22Rv1 (cell line): ENCODE measurements around the gene OIP5.
"Not testable (repeated sequence)": the region's sequence is repeated elsewhere in the genome, so short reads cannot be mapped to it uniquely, and the experiment has no call there.

Source experiments
- H3K27ac ChIP-seq: fragments of 450-650 bp; 2 replicates; pipeline ENCODE4 v1.5.1; 2017
- ZFX ChIP-seq: fragments of 450-650 bp; IDR thresholded peaks from 2 replicates; pipeline ENCODE4 v1.6.1; 2017; ENCODE audit warnings: antibody characterized with exemption, borderline replicate concordance
- TF ChIP-seq, protein P1 (sequence below): fragments of 450-650 bp; IDR thresholded peaks from 2 replicates; pipeline ENCODE4 v1.5.1; 2017; ENCODE audit warnings: mild to moderate bottlenecking

The OIP5 gene

DNA sequence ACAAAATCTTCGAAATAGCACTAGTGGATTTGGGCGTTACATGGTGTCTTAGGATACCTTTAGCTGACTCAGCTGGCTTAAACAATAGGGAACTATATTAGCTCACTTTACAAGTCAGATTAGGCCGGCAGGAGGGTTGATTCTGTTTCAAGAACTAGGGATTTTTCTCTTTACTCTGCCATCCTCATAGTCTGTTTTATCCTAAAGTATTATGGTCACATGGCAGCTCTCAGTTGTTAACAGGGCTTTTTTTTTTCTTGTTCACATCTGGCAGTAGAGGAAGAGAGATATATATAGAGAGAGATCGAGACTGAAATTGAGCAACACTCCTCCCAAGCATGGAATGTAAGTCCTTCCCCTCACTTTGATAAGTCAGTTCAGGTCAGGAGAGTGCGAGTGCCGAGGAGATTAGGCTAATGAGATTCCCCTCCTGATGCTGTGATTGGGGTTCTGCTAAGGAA lies 68.5 kb downstream of the OIP5 start:
- TF ChIP-seq, protein P1, sequence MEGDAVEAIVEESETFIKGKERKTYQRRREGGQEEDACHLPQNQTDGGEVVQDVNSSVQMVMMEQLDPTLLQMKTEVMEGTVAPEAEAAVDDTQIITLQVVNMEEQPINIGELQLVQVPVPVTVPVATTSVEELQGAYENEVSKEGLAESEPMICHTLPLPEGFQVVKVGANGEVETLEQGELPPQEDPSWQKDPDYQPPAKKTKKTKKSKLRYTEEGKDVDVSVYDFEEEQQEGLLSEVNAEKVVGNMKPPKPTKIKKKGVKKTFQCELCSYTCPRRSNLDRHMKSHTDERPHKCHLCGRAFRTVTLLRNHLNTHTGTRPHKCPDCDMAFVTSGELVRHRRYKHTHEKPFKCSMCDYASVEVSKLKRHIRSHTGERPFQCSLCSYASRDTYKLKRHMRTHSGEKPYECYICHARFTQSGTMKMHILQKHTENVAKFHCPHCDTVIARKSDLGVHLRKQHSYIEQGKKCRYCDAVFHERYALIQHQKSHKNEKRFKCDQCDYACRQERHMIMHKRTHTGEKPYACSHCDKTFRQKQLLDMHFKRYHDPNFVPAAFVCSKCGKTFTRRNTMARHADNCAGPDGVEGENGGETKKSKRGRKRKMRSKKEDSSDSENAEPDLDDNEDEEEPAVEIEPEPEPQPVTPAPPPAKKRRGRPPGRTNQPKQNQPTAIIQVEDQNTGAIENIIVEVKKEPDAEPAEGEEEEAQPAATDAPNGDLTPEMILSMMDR, result no peak
- no peak for TF ChIP-seq ZFX
- no peak overlapping the region for H3K27ac ChIP-seq

DNA sequence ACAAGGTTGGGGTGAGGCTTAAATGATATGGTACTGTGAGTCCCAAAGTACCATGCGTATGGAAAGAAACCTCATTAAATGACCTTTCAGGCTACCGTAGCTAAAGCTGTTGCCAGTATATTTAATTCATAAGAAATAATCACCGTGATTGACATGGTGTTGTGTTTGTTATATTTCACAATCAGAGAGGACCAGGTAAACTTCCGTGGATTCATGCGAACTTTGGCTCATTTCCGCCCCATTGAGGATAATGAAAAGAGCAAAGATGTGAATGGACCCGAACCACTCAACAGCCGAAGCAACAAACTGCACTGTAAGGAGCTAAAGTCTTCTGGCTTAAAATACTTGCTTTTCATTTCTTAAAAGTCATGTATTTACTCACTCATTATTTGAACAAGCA lies 69.8 kb downstream of the OIP5 start:
- TF ChIP-seq, protein P1, result no peak
- TF ChIP-seq ZFX, result no peak
- no peak overlapping the region for H3K27ac ChIP-seq

DNA sequence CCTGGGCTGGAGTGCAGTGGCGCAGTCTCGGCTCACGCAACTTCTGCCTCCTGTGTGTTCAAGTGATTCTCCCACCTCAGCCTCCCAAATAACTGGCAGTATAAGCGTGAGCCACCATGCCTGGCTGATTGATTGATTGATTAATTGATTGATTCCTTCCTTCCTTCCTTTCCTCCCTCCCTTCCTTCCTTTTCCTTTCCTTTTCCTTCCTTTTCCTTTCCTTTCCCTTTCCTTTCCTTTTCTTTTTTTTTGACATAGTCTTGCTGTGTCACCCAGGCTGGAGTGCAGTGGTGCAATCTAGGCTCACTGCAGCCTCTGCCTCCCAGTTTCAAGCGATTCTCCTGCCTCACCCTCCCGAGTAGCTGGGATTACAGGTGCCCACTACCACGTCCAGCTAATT lies 71.5 kb downstream of the OIP5 start:
- not testable (repeated sequence) for H3K27ac ChIP-seq

DNA sequence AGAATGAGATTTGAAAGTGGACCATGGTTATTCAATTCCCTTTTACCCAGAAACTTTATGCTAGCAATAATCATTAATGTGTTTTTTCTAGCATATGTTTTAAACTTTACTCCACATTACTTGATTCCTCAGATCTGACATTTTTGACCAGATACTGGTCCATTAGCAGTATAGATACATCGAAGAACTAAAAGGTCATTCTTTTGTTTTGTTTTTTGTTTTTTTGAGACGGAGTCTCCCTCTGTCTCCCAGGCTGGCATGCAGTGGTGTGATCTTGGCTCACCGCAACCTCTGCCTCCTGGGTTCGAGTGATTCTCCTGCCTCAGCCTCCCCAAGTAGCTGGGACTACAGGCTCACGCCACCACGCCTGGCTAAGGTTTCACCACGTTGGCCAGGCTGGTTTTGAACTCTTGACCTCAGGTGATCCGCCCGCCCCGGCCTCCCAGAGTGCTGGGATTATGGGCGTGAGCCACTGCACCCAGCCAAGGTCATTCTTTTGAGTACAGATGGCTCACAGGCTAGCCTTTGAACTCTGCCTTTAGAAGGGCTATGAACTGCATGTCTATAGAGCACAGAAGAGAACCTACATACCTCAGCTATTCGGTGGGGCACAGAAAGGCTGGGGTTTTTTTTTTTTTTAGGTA lies 72.7 kb downstream of the OIP5 start:
- no peak overlapping the region for H3K27ac ChIP-seq
- no peak for TF ChIP-seq ZFX
- TF ChIP-seq, protein P1, result no peak
